DMS153 treated with DMSO at 0.1 percent for 48 hours (cell line): ENCODE results near the gene CACNA1C.

Experiments
- DNase-seq: peaks from one replicate; lab custom pipeline; 2025; ENCODE audit not compliant: unreplicated experiment; lab: John Stamatoyannopoulos, UW

CACNA1C gene

GRCh38 chr12:2562400-2562799, 509.6 kb downstream of the CACNA1C start:
- DNase-seq, result no peak

DNA sequence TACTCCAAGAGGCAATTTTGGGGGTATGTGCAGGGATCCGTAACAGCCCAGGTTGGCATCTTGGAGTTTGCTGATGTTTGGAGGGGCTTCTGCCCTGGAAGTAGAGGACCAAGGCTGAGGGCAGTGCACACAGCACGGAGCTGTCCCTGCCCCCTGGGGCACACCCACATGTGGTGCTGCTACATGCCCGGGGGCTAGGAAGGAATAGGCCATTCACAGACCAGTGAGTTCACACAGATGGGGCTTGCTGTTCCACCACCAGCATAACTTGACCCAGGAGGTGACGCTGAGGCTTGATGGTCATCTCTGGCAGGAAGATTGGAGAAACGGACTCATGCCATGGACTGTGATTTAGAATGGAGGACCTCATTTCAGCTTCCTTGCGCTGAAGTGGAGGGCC, 510.9 kb downstream of the CACNA1C start:
- DNase-seq, result no peak

- no peak for DNase-seq
Measured at GRCh38 chr12:2566161-2566560, 513.4 kb downstream of the CACNA1C start.

- DNase-seq, result no peak
Measured at GRCh38 chr12:2567711-2568110, 514.9 kb downstream of the CACNA1C start.

- no peak for DNase-seq
Measured at GRCh38 chr12:2570562-2570961, 517.8 kb downstream of the CACNA1C start.

DNA sequence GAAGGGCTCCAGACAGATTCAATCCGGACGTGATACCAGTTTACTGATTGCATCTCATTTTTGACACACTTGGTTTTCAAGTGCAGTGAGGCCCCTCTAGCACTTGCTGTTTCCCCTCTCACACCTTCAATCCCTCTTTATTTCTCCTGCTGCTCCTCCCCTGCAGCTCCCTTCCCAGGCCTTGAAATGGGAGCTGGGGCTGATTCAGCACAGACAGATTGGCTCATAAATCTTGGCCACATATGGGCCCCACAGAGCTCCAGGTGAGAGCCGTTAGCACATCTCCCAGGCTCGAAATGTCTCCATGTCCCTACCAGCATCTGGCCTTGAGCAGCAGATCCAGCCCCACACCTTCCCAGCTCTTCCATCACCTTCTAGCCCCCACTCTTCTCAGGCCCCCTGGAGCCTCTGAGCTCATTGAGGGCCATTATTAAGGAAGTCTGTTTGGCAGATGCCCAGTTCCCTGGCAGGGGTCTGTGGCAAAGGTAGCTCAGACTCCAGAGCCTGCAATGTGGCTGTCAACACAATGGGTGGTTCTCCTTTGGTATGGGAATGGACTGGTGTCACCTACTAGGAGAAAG, 521.7 kb downstream of the CACNA1C start:
- no peak for DNase-seq

DNA sequence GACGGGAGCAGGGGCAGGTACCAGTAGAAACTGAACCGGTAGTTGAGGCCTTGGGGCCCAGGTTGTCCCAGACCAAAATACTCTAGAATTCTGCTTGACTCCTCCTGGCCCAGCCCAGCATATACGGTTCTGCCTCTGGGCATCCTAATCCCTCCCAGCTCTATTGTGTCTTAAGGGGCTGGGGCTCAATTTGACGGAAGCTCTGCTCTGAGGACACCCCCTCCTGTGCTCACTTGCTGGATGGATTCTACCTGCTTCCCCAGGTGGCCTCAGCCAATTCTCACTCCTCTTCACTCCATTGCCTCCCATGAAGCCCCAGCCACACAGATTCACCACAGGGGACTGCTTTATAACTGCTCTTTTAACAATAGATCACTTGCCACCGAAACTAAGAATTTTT, 522.5 kb downstream of the CACNA1C start:
- DNase-seq, result no peak

GRCh38 chr12:2578211-2578610, 525.4 kb downstream of the CACNA1C start:
- no peak for DNase-seq

DNA sequence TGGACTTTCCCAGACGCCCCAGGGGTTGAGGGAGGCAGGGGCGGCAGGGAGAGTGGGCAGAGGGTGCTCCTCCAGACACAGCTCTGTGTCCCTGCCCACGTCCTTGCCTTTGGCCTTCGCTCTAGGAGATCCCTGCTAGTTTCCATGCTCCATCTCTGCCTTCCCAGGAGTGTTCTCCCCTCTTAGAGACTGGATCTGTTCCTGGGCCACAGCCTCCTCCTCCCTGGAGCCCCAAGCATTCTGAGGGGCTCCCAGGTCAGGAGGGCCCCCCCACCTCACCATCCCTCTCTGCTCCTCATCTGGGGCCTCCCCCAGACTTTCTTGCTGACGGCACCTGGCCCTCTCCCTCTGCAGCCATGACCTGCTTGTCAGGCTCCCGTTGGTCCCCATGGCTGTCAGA, 526.0 kb downstream of the CACNA1C start:
- no peak for DNase-seq

DNA sequence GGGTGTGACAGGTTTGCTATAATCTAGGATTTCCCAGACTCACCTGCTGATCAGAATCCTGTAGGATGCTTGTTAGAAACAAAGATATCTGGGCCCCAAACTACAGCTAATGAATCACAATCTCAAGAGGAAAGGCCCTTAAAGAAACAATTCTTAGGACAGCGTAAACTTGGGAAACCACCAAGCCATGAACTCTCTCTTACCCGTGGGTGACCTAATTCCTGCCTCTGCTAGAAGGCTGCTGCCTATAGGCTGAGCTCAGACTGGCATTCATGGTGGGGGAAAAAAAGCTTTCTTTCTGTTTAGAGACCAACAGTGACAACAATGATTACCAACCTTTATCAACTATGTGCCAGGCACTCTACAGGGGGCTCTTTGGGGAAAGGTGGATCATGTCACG, 528.0 kb downstream of the CACNA1C start:
- DNase-seq, result no peak

GRCh38 chr12:2581293-2582045, 528.7 kb downstream of the CACNA1C start:
- no peak for DNase-seq

GRCh38 chr12:2582631-2583030, 529.8 kb downstream of the CACNA1C start:
- DNase-seq, result no peak

GRCh38 chr12:2583091-2583497, 530.3 kb downstream of the CACNA1C start:
- DNase-seq, result peak; percentile 44

DNA sequence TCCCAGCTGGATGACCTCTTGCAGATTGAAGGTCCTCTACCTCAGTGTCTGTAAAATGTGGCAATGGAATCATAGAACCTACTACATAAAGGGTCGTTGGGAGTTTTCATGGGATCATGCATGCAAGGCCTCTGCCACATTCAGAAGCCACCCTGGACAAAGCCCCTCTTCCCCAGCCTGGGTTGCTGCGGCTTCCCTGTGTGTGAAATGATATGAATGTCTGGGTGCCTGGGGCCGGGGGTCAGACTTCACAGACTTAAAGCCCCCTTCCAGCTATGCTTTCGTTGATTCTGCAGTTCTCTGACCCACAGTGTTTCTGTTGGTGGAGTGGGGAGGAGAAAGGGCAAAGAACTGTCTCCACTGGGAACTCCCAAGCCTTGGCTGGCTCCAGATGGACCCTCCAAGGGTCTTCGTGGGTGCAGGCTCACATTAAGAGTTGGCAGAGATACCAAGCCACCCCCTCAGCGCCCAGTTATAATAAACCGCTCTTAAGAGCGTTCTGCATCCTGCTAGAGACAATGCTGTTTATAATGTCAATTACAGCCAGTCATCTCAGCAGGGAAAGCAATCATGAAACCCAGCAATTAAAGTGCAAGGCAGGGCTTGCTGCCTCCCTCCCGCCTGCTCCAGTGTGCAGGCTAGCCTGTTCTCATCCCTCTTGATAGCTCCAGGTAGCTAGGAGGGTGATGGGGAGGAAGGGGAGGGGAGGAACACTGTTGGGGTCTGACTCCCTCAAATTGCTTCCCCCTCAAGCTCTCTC, 531.0 kb downstream of the CACNA1C start:
- DNase-seq, result peak; percentile 57

DNA sequence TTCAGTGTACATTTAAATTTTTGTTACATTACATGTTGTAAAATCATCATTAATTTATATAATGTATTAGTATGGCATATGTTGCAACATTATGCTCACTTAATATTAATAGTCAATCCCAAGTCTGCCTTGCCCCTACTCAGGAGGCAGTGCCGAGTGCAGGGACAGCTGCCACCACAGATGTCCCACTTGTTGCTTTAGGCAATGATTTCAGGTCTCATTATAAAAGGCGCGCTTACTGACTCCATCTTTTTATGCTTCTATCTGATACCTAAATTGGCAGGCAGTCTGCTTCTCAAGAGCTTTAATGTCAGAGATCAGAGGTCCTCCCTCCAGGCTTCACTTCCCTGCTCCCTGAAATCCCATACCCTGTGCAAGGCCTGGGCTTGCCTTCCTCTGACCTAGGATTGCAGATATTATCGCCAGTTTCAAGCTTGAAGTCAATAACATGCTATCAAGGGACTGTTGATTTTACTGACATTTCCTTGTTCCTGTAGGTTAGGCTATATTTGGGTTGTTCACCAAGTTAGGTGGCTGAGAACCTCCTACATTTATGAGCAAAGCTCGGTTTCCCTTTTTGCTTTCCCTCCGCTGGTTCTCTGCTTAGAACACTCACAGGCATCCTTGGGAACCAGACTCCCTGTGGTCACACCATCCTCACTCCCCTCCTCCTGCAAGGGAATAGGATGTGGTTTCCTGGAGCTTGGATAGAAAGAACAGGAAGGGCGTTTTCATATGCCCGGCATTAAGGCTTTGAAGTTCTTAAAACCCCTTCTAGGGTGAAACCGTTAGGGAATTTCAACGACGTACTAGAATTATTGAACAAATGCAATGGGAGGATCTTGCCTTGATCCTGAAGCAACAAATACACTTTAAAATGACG, 533.6 kb downstream of the CACNA1C start:
- DNase-seq, result peak; percentile 56

DNA sequence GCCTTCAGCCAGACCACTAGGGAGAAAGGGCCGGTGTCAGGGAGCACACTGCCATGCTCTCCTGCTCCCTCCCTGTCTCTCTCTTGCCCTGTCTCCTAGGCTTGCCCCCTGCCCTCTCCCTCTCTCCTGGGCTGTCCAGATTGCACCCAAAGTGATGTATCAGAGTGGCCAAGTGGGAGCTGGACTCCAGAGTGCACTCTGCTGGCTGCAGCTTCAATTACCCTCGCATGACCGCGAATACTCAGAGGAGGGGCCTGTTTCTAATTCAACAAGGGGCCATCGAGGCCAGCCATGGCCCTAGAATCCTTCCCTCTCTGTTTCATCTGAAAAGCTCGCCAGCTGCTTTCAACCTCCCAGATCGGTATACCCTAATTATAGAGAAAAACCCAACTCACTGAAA, 535.6 kb downstream of the CACNA1C start:
- DNase-seq, result no peak

DNA sequence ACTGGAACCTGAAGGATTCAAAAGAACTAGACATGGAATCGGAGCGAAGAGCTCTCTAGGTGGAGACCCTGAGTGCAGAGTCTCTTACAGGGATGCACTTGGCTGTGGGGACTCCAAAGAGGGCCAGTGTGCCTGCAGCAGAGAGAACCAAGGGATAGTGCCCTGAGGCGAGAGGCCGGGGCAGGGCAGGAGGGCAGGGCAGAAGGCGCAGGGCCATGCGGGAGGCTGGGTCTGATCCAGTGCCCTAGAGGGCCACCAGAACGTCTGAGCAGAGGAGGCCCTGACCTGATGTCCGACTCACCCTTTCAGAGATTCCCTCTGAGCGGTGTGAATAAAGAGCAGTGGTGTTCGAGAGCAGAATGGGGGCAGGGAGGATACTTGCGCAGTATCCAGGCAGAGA, 536.6 kb downstream of the CACNA1C start:
- no peak for DNase-seq

DNA sequence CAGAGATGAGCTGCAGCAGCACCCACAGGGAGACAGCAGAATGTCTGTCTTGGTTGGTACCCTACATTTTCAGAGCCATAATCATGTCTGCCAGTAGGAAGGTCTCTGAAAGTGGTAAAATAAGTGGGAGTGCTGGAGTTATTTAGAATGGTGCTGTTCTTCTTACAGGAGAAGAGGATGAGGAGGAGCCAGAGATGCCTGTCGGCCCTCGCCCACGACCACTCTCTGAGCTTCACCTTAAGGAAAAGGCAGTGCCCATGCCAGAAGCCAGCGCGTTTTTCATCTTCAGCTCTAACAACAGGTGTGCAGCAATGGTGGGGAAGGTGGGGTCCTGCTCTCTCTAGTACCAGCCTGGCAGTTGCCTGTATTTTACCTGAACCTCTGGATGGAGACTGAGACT, 540.3 kb downstream of the CACNA1C start:
- DNase-seq, result no peak

DNA sequence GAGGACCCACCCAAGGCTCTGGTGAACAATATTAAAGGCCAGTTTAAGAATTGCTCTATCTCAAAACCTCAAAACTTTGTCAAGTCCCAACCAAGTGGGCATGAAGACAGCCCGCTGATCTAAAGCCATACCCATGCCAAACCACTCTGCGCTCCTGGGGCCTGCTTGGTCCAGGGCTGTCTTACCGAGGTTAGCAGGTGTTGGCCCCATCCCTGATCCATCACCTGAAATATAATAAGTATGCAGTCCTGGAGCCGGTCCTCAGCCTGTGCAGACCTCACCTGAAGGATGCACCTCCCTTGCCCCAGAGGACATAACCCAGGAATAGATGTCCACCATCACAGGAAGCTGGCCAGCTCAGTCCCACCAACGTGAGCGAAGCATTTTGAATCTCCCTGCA, 543.7 kb downstream of the CACNA1C start:
- no peak for DNase-seq

DNA sequence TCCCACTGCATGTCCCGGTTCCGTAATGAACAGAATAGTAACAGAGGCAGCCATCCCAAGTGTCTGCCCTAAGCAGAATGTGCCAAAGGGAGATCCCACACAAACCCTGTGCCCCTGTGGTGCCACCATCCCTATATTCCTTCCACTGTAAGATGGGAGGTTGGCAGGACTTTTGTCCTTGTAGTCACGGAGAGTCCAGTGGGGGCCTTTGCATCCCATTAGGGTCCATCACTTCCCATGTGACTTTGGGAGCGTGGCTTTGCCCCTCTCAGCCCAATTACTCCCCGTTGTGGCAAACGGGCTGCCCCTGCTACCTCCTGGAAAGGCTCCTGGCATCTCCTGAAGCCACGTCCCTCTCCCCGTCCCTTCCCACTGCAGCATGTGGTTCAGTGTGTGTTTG, 552.5 kb downstream of the CACNA1C start:
- DNase-seq, result no peak

GRCh38 chr12:2606186-2606910, 553.6 kb downstream of the CACNA1C start:
- DNase-seq, result no peak
